Thymus (tissue), 11 donors: ENCODE data around the gene CNTNAP5. TPM values are rescaled to one million over a fixed set of nuclear protein-coding genes. Genes with fewer than 3 reads are reported as not detected.

Experiments used
- DNase-seq, 9 donors: peaks; one replicate each; pipeline ENCODE4 v3.0.0-alpha.2; 2013; ENCODE audit warnings: low spot score in 9 of 9, low read depth in 6 of 9, missing footprints in 1 of 9
- H3K27ac ChIP-seq, 2 donors: one replicate each; pipeline ENCODE4 v1.5.1; 2013; ENCODE audit warnings: control low read depth in 1 of 2, low read depth in 1 of 2, low read length in 1 of 2, mild to moderate bottlenecking in 1 of 2, moderate library complexity in 1 of 2
- H3K27me3 ChIP-seq, 2 donors: one replicate each; pipeline ENCODE4 v1.5.1; 2013; ENCODE audit warnings: low read length in 1 of 2; ENCODE audit not compliant: control insufficient read depth in 2 of 2, insufficient read depth in 1 of 2
- H3K36me3 ChIP-seq, 2 donors: one replicate each; pipeline ENCODE4 v1.5.1; 2013; ENCODE audit warnings: low read length in 1 of 2, mild to moderate bottlenecking in 1 of 2, moderate library complexity in 1 of 2; ENCODE audit not compliant: control insufficient read depth in 2 of 2, insufficient read depth in 2 of 2
- H3K4me1 ChIP-seq, 2 donors: one replicate each; pipeline ENCODE4 v1.5.1; 2013; ENCODE audit warnings: low read length in 2 of 2; ENCODE audit not compliant: control insufficient read depth in 2 of 2, insufficient read depth in 2 of 2
- H3K4me3 ChIP-seq, 2 donors: one replicate each; pipeline ENCODE4 v1.5.1; 2013; ENCODE audit warnings: low read length in 2 of 2, control low read depth in 1 of 2, mild to moderate bottlenecking in 1 of 2
- H3K9me3 ChIP-seq, 2 donors: one replicate each; pipeline ENCODE4 v1.5.1; 2013; ENCODE audit warnings: low read length in 1 of 2, mild to moderate bottlenecking in 1 of 2; ENCODE audit not compliant: control insufficient read depth in 2 of 2, insufficient read depth in 1 of 2
- WGBS: extraction: QIAGEN DNeasy Blood & Tissue Kit; methylation state at CpG from one replicate; pipeline ENCODE4 v1.1.7; 2013; 5-methylcytosine and 5-hydroxymethylcytosine counted together
- polyA plus RNA-seq: library from polyadenylated mRNA; stranded (reverse); fragments of 200-250 nt; gene quantifications from one replicate; pipeline ENCODE4 v1.2.3, GENCODE V29; 2013
- total RNA-seq: library from RNA; stranded (reverse); fragments of 120-200 nt; gene quantifications from one replicate; pipeline ENCODE4 v1.2.4, GENCODE V29; 2013
- donor health status: healthy.

Gene CNTNAP5
- total and polyA plus RNA-seq, 2 donors: 0.02 to 0.14 TPM

DNA sequence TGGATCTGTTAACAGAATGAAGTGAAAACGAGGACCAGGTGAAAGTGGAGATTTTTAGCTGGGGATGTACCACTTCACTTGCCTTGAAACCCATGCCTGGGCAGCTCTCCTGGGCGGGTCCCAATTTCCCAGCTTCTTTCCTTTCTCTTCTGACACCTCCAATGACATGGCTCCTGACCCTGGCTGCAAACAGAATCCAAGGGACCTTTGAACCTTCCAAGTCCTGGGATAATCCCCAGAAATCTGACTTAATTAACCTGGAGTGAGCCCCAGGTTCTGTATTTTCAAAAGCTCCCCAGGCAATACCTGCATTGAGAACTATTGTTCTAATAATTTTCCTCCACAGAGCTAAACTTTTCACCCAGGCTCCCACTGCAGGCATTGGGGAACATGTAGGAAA lies 495.9 kb downstream of the CNTNAP5 start:
- no peaks in the 10 kb centered on the region for H3K27me3 ChIP-seq
- H3K36me3 ChIP-seq: no peaks in the 10 kb centered on the region
- H3K4me1 ChIP-seq: no peaks in the 10 kb centered on the region
- H3K27ac ChIP-seq: no peak overlapping the region
- peaks cover 0 to 2% of the 10 kb centered on the region in 2 donors for H3K9me3 ChIP-seq
- 81% methylated on average over 2 of the region's 2 CpGs for WGBS
- DNase-seq: no peak
- no peak overlapping the region for H3K4me3 ChIP-seq

DNA sequence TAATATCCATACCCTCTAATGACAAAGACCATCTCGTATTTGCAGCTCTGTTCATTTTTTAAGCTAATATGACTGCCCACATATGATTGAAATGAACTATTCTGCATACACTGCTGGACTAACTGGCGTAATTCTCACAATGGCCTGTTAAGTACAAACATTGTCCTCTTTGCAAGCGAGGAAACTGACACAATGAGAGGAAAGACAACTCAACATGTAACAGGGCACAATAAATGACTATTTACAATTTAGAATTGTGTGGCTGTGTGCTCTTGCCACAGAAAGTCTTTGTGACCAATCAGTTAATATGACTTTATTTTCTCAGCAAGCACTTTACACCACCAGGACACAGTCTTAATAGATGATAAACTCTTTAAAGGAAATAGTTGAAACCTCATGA lies 498.0 kb downstream of the CNTNAP5 start:
- WGBS: 63% methylated on average over 3 of the region's 3 CpGs
- no peak for DNase-seq
- peaks cover 0 to 2% of the 10 kb centered on the region in 2 donors for H3K9me3 ChIP-seq
- no peaks in the 10 kb centered on the region for H3K27me3 ChIP-seq
- H3K4me1 ChIP-seq: no peaks in the 10 kb centered on the region
- no peak overlapping the region for H3K27ac ChIP-seq
- H3K36me3 ChIP-seq: no peaks in the 10 kb centered on the region
- no peak overlapping the region for H3K4me3 ChIP-seq

GRCh38 chr2:124524155-124524915 lies 499.2 kb downstream of the CNTNAP5 start:
- 92% methylated on average over 7 of the region's 7 CpGs for WGBS
- DNase-seq: peak in 1 of 9 donors; percentile 3

GRCh38 chr2:124526221-124526620 lies 501.1 kb downstream of the CNTNAP5 start:
- Histone ChIP-seq H3K36me3 (no peaks in the 10 kb centered on the region), H3K27ac (no peak overlapping the region), H3K4me1 (no peaks in the 10 kb centered on the region), H3K9me3 (peaks cover 0 to 2% of the 10 kb centered on the region in 2 donors), H3K4me3 (no peak overlapping the region), H3K27me3 (no peaks in the 10 kb centered on the region)
- no peak for DNase-seq
- WGBS: 93% methylated on average over 4 of the region's 4 CpGs

More at GRCh38 chr2:124524155-124524915, 499.2 kb downstream of the CNTNAP5 start:
- Histone ChIP-seq H3K27me3 (no peaks in the 10 kb centered on the region), H3K4me1 (no peaks in the 10 kb centered on the region), H3K4me3 (no peak overlapping the region), H3K36me3 (no peaks in the 10 kb centered on the region), H3K27ac (no peak overlapping the region), H3K9me3 (peaks cover 0 to 2% of the 10 kb centered on the region in 2 donors)

GRCh38 chr2:124530203-124530602 lies 505.1 kb downstream of the CNTNAP5 start:
- Histone ChIP-seq H3K4me3 (no peak overlapping the region), H3K9me3 (no peaks in the 10 kb centered on the region), H3K27me3 (no peaks in the 10 kb centered on the region), H3K4me1 (no peaks in the 10 kb centered on the region), H3K36me3 (no peaks in the 10 kb centered on the region), H3K27ac (no peak overlapping the region)
- WGBS: 87% methylated on average over 4 of the region's 4 CpGs
- DNase-seq: no peak

GRCh38 chr2:124533226-124533954 lies 508.3 kb downstream of the CNTNAP5 start:
- H3K27me3 ChIP-seq: no peaks in the 10 kb centered on the region
- DNase-seq: no peak
- no peak overlapping the region for H3K4me3 ChIP-seq
- 70% methylated on average over 7 of the region's 7 CpGs for WGBS
- H3K36me3 ChIP-seq: no peaks in the 10 kb centered on the region
- H3K4me1 ChIP-seq: no peaks in the 10 kb centered on the region
- H3K27ac ChIP-seq: no peak overlapping the region
- no peaks in the 10 kb centered on the region for H3K9me3 ChIP-seq

DNA sequence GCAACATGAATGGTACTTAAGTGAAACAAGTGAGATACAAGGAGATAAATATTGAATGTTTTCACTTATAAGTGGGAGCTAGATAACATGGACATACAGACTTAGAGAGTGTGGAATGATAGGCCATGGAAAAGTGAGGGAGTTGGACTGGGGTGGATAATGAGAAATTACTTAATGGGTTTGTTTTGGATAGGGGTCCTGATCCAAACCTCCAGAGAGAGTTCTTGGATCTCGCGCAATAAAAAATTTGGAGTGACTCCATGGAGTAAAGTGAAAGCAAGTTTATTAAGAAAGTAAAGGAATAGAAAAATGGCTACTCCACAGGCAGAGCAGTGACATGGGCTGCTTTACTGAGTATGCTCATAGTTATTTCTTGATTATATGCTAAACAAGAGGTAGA lies 508.9 kb downstream of the CNTNAP5 start:
- H3K36me3 ChIP-seq: no peaks in the 10 kb centered on the region
- no peaks in the 10 kb centered on the region for H3K9me3 ChIP-seq
- WGBS: 93% methylated on average over 2 of the region's 2 CpGs
- H3K27me3 ChIP-seq: no peaks in the 10 kb centered on the region
- no peaks in the 10 kb centered on the region for H3K4me1 ChIP-seq
- no peak overlapping the region for H3K27ac ChIP-seq
- no peak overlapping the region for H3K4me3 ChIP-seq
- DNase-seq: no peak

DNA sequence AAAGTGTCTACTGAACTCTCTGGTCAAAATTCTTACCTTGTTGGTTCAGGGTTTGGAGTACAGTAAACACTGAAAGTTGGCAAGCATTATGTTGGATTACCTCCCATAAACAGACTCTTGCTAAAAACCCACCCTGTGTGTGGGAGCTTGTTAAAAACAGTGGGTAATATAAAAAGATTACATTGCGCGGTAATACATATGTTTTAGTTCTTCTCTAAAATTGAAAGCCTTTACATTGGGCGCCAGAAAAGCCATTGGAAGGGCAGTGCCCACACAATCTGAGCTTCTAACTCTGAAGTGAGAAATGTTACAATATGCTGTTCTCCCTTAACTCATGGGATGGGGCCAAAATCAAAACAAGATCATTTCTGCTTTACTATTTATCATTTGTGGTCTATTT lies 510.7 kb downstream of the CNTNAP5 start:
- DNase-seq: no peak
- H3K4me1 ChIP-seq: no peaks in the 10 kb centered on the region
- no peak overlapping the region for H3K27ac ChIP-seq
- H3K36me3 ChIP-seq: no peaks in the 10 kb centered on the region
- H3K4me3 ChIP-seq: no peak overlapping the region
- H3K9me3 ChIP-seq: no peaks in the 10 kb centered on the region
- no peaks in the 10 kb centered on the region for H3K27me3 ChIP-seq
- 99% methylated on average over 3 of the region's 3 CpGs for WGBS

- 56% methylated on average over 5 of the region's 5 CpGs for whole genome bisulfite sequencing
- Histone ChIP-seq H3K4me1 (no peaks in the 10 kb centered on the region), H3K36me3 (no peaks in the 10 kb centered on the region), H3K4me3 (no peak overlapping the region), H3K9me3 (no peaks in the 10 kb centered on the region), H3K27ac (no peak overlapping the region), H3K27me3 (no peaks in the 10 kb centered on the region)
- no peak for DNase-seq
These were observed 511.5 kb downstream of the CNTNAP5 start for GRCh38 chr2:124536591-124536990.
